HepG2 (cell line): ENCODE data around the gene RSAD1. TPM values are rescaled to one million over a fixed set of nuclear protein-coding genes. Genes with fewer than 3 reads are reported as not detected.
A peak's percentile ranks its signal among the peaks of the same experiment; 100 is the strongest.

ENCODE experiments used
- CCDC6 ChIP-seq: sonication (generic); formaldehyde crosslinking; IDR thresholded peaks from 2 replicates; pipeline ENCODE4 v1.8.1; 2022; ENCODE audit warnings: mild to moderate bottlenecking, missing genetic modification reagents, moderate library complexity
- CHCHD3 ChIP-seq: sonication (generic); formaldehyde crosslinking; IDR thresholded peaks from 2 replicates; pipeline ENCODE4 v1.8.0; 2022; ENCODE audit warnings: mild to moderate bottlenecking, missing genetic modification reagents, moderate library complexity
- FOSL1 ChIP-seq: sonication (generic); formaldehyde crosslinking; IDR thresholded peaks from 2 replicates; pipeline ENCODE4 v1.9.0; 2021; ENCODE audit warnings: missing genetic modification reagents, borderline replicate concordance
- HMGXB3 ChIP-seq: sonication (generic); formaldehyde crosslinking; IDR thresholded peaks from 2 replicates; pipeline ENCODE4 v1.4.0; 2020; ENCODE audit warnings: missing genetic modification reagents, borderline replicate concordance
- HNRNPH1 ChIP-seq: fragments of 200-400 bp; formaldehyde crosslinking; optimal IDR thresholded peaks from 2 replicates; pipeline ENCODE3; 2017; ENCODE audit warnings: mild to moderate bottlenecking, low read depth, low read length
- IRF2 ChIP-seq: IDR thresholded peaks from 2 replicates; pipeline ENCODE4 v1.6.1; 2018; ENCODE audit warnings: missing genetic modification reagents, missing compliant biosample characterization
- MED8 ChIP-seq: sonication (generic); formaldehyde crosslinking; IDR thresholded peaks from 2 replicates; pipeline ENCODE4 v1.8.1; 2023; ENCODE audit warnings: mild to moderate bottlenecking, missing genetic modification reagents; ENCODE audit not compliant: insufficient replicate concordance
- MTF2 ChIP-seq: sonication (generic); formaldehyde crosslinking; IDR thresholded peaks from 2 replicates; pipeline ENCODE4 v1.5.0; 2020; ENCODE audit warnings: missing genetic modification reagents, borderline replicate concordance
- RCOR2 ChIP-seq: IDR thresholded peaks from 2 replicates; pipeline ENCODE4 v1.6.1; 2016; ENCODE audit warnings: missing biosample characterization, missing genetic modification reagents
- RFX1 ChIP-seq: fragments of 450-650 bp; IDR thresholded peaks from 2 replicates; pipeline ENCODE4 v1.6.1; 2017
- SMARCC2 ChIP-seq: fragments of 450-650 bp; IDR thresholded peaks from 2 replicates; pipeline ENCODE4 v1.6.1; 2017; ENCODE audit warnings: antibody characterized with exemption, mild to moderate bottlenecking
- STAG1 ChIP-seq: sonication (generic); formaldehyde crosslinking; IDR thresholded peaks from 2 replicates; pipeline ENCODE4 v1.4.0; 2020; ENCODE audit warnings: missing genetic modification reagents
- TAF15 ChIP-seq: fragments of 200-400 bp; formaldehyde crosslinking; IDR thresholded peaks from one replicate; pipeline ENCODE4 v1.6.1; 2018; ENCODE audit warnings: mild to moderate bottlenecking, low read depth, low read length; ENCODE audit not compliant: poor library complexity, severe bottlenecking
- ZFP36 ChIP-seq: fragments of 150-350 bp; IDR thresholded peaks from 2 replicates; pipeline ENCODE4 v1.6.1; 2018; ENCODE audit warnings: borderline replicate concordance, low read length, low read depth; ENCODE audit not compliant: partially characterized antibody
- ZNF101 ChIP-seq: sonication (generic); formaldehyde crosslinking; IDR thresholded peaks from 2 replicates; pipeline ENCODE4 v1.4.0; 2020; ENCODE audit warnings: mild to moderate bottlenecking, low read depth, missing genetic modification reagents, borderline replicate concordance
- ZNF18 ChIP-seq: sonication (generic); formaldehyde crosslinking; IDR thresholded peaks from 2 replicates; pipeline ENCODE4 v1.8.0; 2022; ENCODE audit warnings: mild to moderate bottlenecking, missing genetic modification reagents; ENCODE audit not compliant: insufficient replicate concordance
- ZNF24 ChIP-seq: fragments of 450-650 bp; IDR thresholded peaks from 2 replicates; pipeline ENCODE4 v1.6.1; 2017; ENCODE audit warnings: antibody characterized with exemption, mild to moderate bottlenecking
- ZNF253 ChIP-seq: sonication (generic); formaldehyde crosslinking; IDR thresholded peaks from 2 replicates; pipeline ENCODE4 v1.8.0; 2022; ENCODE audit warnings: mild to moderate bottlenecking, missing genetic modification reagents, borderline replicate concordance
- ZNF44 ChIP-seq: sonication (generic); formaldehyde crosslinking; IDR thresholded peaks from 2 replicates; pipeline ENCODE4 v1.5.1; 2020; ENCODE audit warnings: mild to moderate bottlenecking, missing genetic modification reagents
- ZNF879 ChIP-seq: sonication (generic); formaldehyde crosslinking; IDR thresholded peaks from 2 replicates; pipeline ENCODE4 v1.8.1; 2023; ENCODE audit warnings: missing genetic modification reagents
- ZSCAN30 ChIP-seq: sonication (generic); formaldehyde crosslinking; IDR thresholded peaks from 2 replicates; pipeline ENCODE4 v1.5.0; 2020; ENCODE audit warnings: mild to moderate bottlenecking, missing genetic modification reagents
- polyA plus RNA-seq, 8 experiments: library from polyadenylated mRNA; depleted of rRNA in 3 of 8; stranded (reverse) in 7 of 8; unstranded in 1 of 8; fragments of >200 nt; fragmentation: Illumina TruSeq in 4 of 8; extraction: Trizol in 4 of 8; gene quantifications; 2 replicates each; pipeline versions ENCODE4 v1.2.1 to v1.2.3, GENCODE V29; 2011 to 2016; ENCODE audit warnings: low read depth in 4 of 8, missing spikeins in 1 of 8, mixed read lengths in 1 of 8; ENCODE audit not compliant: insufficient read depth in 1 of 8
- total RNA-seq, 5 experiments: library from RNA; depleted of rRNA; stranded (reverse); fragments of >200 nt; fragmentation: Illumina TruSeq; extraction: Trizol; gene quantifications; 2 replicates each; pipeline ENCODE4 v1.2.3, GENCODE V29; 2016; ENCODE audit warnings: low read depth in 1 of 5
- TF ChIP-seq, protein P1 (sequence below): sonication (generic); formaldehyde crosslinking; IDR thresholded peaks from 2 replicates; pipeline ENCODE4 v1.4.0; 2020; ENCODE audit warnings: low read depth, mild to moderate bottlenecking, missing genetic modification reagents

Gene RSAD1
- total and polyA plus RNA-seq, 2 of the 13 experiments (the other 11 are each of a cell fraction or from before 2014, with no cell fraction given): 22.7 to 27.7 TPM

- TF ChIP-seq, protein P1, sequence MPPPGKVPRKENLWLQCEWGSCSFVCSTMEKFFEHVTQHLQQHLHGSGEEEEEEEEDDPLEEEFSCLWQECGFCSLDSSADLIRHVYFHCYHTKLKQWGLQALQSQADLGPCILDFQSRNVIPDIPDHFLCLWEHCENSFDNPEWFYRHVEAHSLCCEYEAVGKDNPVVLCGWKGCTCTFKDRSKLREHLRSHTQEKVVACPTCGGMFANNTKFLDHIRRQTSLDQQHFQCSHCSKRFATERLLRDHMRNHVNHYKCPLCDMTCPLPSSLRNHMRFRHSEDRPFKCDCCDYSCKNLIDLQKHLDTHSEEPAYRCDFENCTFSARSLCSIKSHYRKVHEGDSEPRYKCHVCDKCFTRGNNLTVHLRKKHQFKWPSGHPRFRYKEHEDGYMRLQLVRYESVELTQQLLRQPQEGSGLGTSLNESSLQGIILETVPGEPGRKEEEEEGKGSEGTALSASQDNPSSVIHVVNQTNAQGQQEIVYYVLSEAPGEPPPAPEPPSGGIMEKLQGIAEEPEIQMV (CRISPR knock-in tag): peak; percentile 86
- TF ChIP-seq SMARCC2 (no peak), RCOR2 (peak; percentile 28; the same call in 1 of the 2 replicates), FOSL1 (CRISPR knock-in tag) (no peak), ZNF879 (no peak; the same call in 1 of the 2 replicates), ZNF253 (CRISPR knock-in tag) (peak; percentile 85; the same call in 1 of the 2 replicates), TAF15 (peak; percentile 98), HMGXB3 (CRISPR knock-in tag) (0 out of 2 replicates have a peak, but pooled peaks have one; percentile 14), HNRNPH1 (no peak), ZNF24 (peak; percentile 71; the same call in 1 of the 2 replicates), CCDC6 (CRISPR knock-in tag) (peak; percentile 94), CHCHD3 (peak; percentile 77), ZNF101 (no peak), ZSCAN30 (CRISPR knock-in tag) (no peak), MED8 (CRISPR knock-in tag) (no peak), ZNF44 (CRISPR knock-in tag) (no peak), ZFP36 (no peak), MTF2 (CRISPR knock-in tag) (peak; percentile 25; the same call in 1 of the 2 replicates), ZNF18 (CRISPR knock-in tag) (peak; percentile 71), STAG1 (CRISPR knock-in tag) (peak; percentile 84), RFX1 (no peak), IRF2 (CRISPR knock-in tag) (peak; percentile 85; the same call in 1 of the 2 replicates)
Observed at GRCh38 chr17:50478391-50479381, at the start of gene RSAD1 (continued).
